CD4-positive, alpha-beta T cell treated with Interleukin-2 at 100 ng/mL for 4 hours (primary cell): ENCODE measurements around the gene WDTC1.
A peak's percentile ranks its signal among the peaks of the same experiment; 100 is the strongest.

ENCODE experiments used
- DNase-seq: peaks from one replicate; pipeline ENCODE4 v3.0.0-alpha.2; 2020; ENCODE audit warnings: low spot score

Gene WDTC1

DNA sequence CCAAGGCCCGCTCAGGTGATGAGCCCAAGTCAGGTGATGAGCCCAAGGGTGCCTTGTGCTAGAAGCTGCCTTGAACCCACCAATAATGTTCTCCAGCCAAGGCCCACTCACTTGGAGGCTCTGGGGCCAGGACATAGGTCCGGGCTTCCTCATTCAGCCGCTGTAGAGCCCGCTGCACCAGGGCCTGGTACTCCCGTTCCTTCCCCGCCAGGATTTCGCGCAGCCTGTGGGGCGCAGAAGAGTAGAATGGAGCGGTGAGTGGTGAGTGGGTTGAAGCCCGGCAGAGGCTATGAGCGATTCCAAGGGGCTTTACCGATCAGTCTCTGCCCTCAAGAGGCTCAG lies 121.8 kb downstream of the WDTC1 start:
- no peak for DNase-seq

DNA sequence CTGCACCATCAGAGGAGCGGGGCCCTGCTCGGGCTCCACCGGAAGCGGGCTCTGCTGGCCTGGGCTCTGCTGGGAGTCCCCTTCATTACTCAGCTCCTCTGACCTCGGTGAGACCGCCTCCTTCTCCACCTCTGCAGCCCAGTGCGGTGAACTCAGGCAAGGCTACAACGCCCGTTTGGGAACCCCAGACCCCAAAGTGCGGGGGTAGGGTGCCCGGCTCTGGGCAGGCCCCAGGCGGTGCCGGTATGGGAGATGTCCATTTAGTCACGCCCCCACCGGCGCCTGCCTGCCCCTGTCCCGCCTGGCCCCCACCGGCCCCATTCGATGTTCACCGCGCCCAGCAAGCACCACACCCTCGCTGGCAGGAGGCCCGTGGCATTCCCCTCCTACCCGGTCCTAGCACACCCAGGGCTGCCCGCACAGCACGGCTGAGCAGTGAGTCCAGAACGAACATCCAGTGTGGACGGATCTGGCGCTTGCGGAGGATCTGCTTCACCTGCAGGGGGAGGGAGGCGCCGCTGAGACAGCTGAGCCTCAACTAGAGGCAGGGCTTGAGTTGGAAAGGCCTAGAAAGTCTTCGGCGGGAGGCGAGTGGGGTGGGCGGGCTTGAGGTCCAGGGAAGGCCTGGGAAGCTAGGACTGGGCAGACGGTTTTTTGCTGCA lies 122.3 kb downstream of the WDTC1 start:
- DNase-seq: peak; percentile 59

DNA sequence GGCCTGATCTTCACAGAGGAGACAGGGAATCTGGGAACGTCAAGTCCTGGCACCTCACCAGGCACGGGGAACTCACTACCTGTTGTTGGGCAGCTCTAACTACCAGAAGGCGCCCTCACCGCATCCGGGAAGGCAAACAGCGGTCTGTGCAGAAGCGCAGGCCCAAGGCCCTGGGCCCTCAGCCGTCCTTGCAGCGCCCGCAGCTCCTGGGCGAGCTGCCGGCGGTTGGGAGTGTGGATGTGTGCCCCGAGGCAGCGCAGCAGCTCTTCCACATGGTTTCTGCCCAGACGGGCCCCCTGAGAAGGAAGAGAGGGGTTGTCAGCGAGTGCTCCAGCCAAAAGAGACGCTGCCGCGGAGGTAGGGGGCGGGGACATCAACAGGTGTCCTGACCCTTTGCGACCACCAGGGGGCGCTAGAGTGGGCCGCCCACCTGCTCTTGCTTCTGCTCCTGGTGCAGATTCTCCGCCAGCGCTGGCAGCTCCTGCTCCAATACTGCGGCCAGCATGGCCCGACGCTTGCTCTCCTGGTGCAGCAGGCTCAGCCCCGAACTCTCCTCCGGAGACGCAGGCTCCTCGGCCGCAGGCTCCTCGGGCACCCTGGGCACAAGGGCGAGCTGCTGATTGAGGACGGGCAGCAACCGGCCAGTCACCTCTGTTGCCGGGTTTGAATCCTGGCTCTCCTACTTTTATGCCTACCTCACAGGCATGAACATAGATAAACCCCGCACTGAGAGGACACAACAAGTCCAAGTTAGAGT lies 123.0 kb downstream of the WDTC1 start:
- DNase-seq: peak; percentile 84
